Heart left ventricle (tissue), 16 donors: ENCODE results near the gene MCM3AP. TPM values are rescaled to one million over a fixed set of nuclear protein-coding genes. Genes with fewer than 3 reads are reported as not detected.

Source experiments
- ATAC-seq, 4 donors: fragments of 200-7000 bp; cut with Tn5 transposase; one replicate each; pipeline ENCODE4 v1.9.1; 2020 to 2022; ENCODE audit warnings: moderate library complexity in 4 of 4, mild to moderate bottlenecking in 3 of 4, moderate number of reproducible peaks in 1 of 4
- DNase-seq, 5 donors: peaks; one replicate each; pipeline ENCODE4 v3.0.0-alpha.2; 2020
- H3K27ac ChIP-seq, 12 donors: fragments of 200-600 bp; sonication (generic) in 4 of 12; one replicate each; pipeline versions ENCODE4 v1.5.0 to v1.8.0; 2016 to 2022; ENCODE audit warnings: mild to moderate bottlenecking in 2 of 12
- H3K27me3 ChIP-seq, 9 donors: fragments of 200-600 bp; sonication (generic) in 2 of 9; one replicate each; pipeline versions ENCODE4 v1.5.1 to v1.8.0; 2016 to 2022; ENCODE audit warnings: mild to moderate bottlenecking in 3 of 9
- H3K36me3 ChIP-seq, 9 donors: fragments of 200-600 bp; sonication (generic) in 2 of 9; one replicate each; pipeline versions ENCODE4 v1.5.0 to v1.8.0; 2018 to 2022; ENCODE audit warnings: mild to moderate bottlenecking in 2 of 9
- H3K4me1 ChIP-seq, 12 donors: fragments of 200-600 bp; sonication (generic) in 4 of 12; one replicate each; pipeline versions ENCODE4 v1.5.0 to v1.8.0; 2016 to 2022; ENCODE audit warnings: mild to moderate bottlenecking in 3 of 12
- H3K4me3 ChIP-seq, 12 donors: fragments of 200-600 bp; sonication (generic) in 4 of 12; one replicate each; pipeline versions ENCODE4 v1.5.0 to v1.8.0; 2017 to 2022; ENCODE audit warnings: mild to moderate bottlenecking in 9 of 12, moderate library complexity in 4 of 12
- H3K9me3 ChIP-seq, 12 donors: fragments of 200-600 bp; sonication (generic) in 4 of 12; one replicate each; pipeline versions ENCODE4 v1.5.0 to v1.8.0; 2016 to 2022; ENCODE audit warnings: mild to moderate bottlenecking in 1 of 12
- POLR2A ChIP-seq, 2 donors: fragments of 450-650 bp; IDR thresholded peaks; one replicate each; pipeline ENCODE4 v1.6.1; 2017; ENCODE audit warnings: antibody characterized with exemption in 2 of 2, mild to moderate bottlenecking in 2 of 2, moderate library complexity in 2 of 2
- WGBS, 4 donors: extraction: QIAGEN DNeasy Blood & Tissue Kit in 2 of 4; methylation state at CpG; one replicate each; pipeline versions ENCODE4 v1.1.5 to v1.1.7; 2013 to 2018; 5-methylcytosine and 5-hydroxymethylcytosine counted together
- intact Hi-C, 10 donors: fragments of 100-400 bp; cut with DNase I; formaldehyde crosslinking; loops; one replicate each; pipeline versions ENCODE4 v1.11.1 to v1.14.2; 2022
- polyA plus RNA-seq, 2 donors: library from polyadenylated mRNA; stranded (reverse); fragments of 200-250 nt; gene quantifications; one replicate each; pipeline ENCODE4 v1.2.3, GENCODE V29; 2013
- total RNA-seq, 9 donors: library from RNA; depleted of rRNA in 2 of 9; stranded (reverse); fragments of >200 nt in 2 of 9; fragmentation: NEBNext Ultra II Directional in 3 of 9; extraction: Animal tissue kit (Norgen Biotek cat#: 25700) in 3 of 9; gene quantifications; one replicate each; pipeline versions ENCODE4 v1.1.0 to v1.2.4, GENCODE V29; 2016 to 2023
- TF ChIP-seq, protein P1 (sequence below), 12 donors: fragments of 200-600 bp; sonication (generic) in 4 of 12; IDR thresholded peaks; one replicate each; pipeline versions ENCODE4 v1.5.0 to v1.8.0; 2018 to 2022; ENCODE audit warnings: antibody characterized with exemption in 12 of 12, mild to moderate bottlenecking in 5 of 12
- donor health status: ischemic (EF 13 %, LVEDD 7.1; RV severe dilation, severe dysfunction).
- donor health status: healthy with polysubstance abuse.
- donor health status: DM: no; HTN: yes; CAD: no.
- donor health status: DM: no; HTN: no; CAD: no.
- donor health status: ischemic (EF 25% LVEDD 6.9; RV normal size, moderate dysfunction).
- donor health status: ischemic (EF 25% LVEDD 5.7; RV mildly dilated, moderate dysfunction).
- donor health status: healthy.
- donor health status: DM: yes; HTN: yes; CAD: no.
- donor health status: ischemic (EF 35%, LVEDD 5.7; RV mildly dilated, moderate dysfunction).
- donor health status: nonischemic (EF 11% LVEDD 7.7; RV severe dilation, severe dysfunction).
- donor health status: DM: yes; HTN: yes; CAD: no.
- donor health status: PGD.
- donor health status: ischemic (EF 29% LVEDD 5.4; RV normal size, mild dysfunction).
- donor health status: nonischemic (EF 23%, LVEDD 6.1; RV moderate dilation, normal function).

Gene MCM3AP
- total and polyA plus RNA-seq, 11 donors, result 24.5 to 69.8 (median 55.3) TPM

DNA sequence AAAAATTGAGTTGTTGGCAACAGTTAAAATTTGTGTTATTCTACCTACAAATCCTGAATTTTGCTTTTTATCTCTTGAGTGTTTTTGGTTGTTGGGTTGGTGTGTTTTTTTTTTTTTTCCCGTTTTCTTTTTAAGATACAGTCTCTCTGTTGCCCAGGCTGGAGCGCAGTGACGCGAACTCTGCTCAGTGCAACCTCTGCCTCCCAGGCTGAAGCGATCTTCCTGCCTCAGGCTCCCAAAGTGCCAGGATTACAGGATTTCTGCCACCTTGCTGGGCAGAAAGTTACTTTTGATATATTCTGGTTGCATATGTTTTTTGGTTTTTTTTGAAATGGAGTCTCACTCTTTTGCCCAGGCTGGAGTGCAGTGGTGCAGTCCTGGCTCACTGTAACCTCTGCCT is 42.7 kb upstream of the MCM3AP start:
- intact Hi-C loops, result loop anchor here in 3 of 10 donors (10.0 kb wide), 3 partner anchors 93 to 683 kb away; partner anchors contain the start of gene PCBP3 (in 1 of the 3)
- TF ChIP-seq, protein P1, sequence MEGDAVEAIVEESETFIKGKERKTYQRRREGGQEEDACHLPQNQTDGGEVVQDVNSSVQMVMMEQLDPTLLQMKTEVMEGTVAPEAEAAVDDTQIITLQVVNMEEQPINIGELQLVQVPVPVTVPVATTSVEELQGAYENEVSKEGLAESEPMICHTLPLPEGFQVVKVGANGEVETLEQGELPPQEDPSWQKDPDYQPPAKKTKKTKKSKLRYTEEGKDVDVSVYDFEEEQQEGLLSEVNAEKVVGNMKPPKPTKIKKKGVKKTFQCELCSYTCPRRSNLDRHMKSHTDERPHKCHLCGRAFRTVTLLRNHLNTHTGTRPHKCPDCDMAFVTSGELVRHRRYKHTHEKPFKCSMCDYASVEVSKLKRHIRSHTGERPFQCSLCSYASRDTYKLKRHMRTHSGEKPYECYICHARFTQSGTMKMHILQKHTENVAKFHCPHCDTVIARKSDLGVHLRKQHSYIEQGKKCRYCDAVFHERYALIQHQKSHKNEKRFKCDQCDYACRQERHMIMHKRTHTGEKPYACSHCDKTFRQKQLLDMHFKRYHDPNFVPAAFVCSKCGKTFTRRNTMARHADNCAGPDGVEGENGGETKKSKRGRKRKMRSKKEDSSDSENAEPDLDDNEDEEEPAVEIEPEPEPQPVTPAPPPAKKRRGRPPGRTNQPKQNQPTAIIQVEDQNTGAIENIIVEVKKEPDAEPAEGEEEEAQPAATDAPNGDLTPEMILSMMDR (IDR thresholded peaks at IDR 0.05), result no peak
- no peak for TF ChIP-seq POLR2A (IDR thresholded peaks at IDR 0.05)
- H3K27ac ChIP-seq, result no peak overlapping the region
- peaks cover 0 to 60% (median 43%) of the 10 kb centered on the region in 9 donors for H3K36me3 ChIP-seq
- peaks cover 0 to 16% (median 7%) of the 10 kb centered on the region in 12 donors for H3K4me1 ChIP-seq
- ATAC-seq (no peak), DNase-seq (no peak)
- H3K9me3 ChIP-seq, result no peaks in the 10 kb centered on the region
- 77 to 87% (median 78%) methylated on average over 5 of the region's 5 CpGs for WGBS, 4 donors
- no peak overlapping the region for H3K4me3 ChIP-seq
- H3K27me3 ChIP-seq, result no peaks in the 10 kb centered on the region

DNA sequence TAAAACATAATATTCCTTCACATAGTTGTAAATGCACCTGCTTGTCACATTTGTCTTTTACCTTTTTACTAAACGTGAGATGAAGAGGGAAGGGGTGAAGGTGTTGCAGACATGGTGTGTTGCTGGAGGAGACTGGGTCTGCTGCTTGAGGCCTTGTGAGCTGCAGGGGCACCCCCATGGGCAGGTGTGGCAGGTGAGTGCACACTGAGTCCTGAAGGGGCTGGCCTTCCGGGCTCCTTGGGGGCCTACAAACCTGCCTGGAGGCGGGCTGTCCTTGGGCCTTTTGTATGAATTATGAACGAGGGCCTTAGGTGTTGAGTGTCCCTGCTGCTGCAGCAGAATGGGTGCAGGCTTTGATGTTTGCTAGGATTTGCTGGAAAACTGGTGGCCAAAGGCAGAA is 42.3 kb upstream of the MCM3AP start:
- no peak overlapping the region for H3K4me3 ChIP-seq
- intact Hi-C loops, result loop anchor here in 3 of 10 donors (10.0 kb wide), 3 partner anchors 93 to 683 kb away; partner anchors contain the start of gene PCBP3 (in 1 of the 3)
- H3K9me3 ChIP-seq, result no peaks in the 10 kb centered on the region
- TF ChIP-seq, protein P1 (IDR thresholded peaks at IDR 0.05), result no peak
- no peak for TF ChIP-seq POLR2A (IDR thresholded peaks at IDR 0.05)
- WGBS, 4 donors, result 70 to 97% (median 83%) methylated on average over 4 of the region's 4 CpGs
- peaks cover 3 to 20% (median 12%) of the 10 kb centered on the region in 12 donors for H3K4me1 ChIP-seq
- DNase-seq (no peak), ATAC-seq (no peak)
- peaks cover 0 to 57% (median 43%) of the 10 kb centered on the region in 9 donors for H3K36me3 ChIP-seq
- no peaks in the 10 kb centered on the region for H3K27me3 ChIP-seq
- H3K27ac ChIP-seq, result no peak overlapping the region

DNA sequence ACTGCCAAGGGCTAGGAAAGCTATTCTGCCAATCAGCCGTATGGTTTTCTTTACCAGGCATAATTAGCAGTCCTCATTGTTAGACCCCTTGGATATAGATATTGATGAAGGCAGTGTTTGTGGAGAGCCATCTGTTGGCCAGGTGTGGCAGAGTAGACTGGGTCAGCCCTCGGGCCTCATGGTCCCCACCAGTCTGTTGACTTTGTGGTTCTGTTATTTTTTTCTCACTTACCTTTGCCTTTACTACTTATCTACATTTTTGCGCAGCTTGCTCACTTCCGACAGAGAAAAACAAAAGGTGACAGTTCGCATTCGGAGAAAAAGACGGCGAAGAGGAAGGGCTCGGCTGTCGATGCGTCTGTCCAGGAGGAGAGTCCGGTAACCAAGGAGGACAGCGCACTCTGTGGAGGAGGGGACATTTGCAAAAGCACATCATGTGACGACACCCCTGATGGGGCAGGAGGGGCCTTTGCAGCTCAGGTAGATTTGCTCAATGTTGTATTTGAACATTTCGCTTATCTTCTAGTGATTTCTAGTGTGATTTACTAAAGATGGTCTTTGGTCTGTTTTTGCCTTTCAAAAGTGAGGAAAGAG is 40.8 kb upstream of the MCM3AP start:
- Histone ChIP-seq H3K27ac (peak overlapping the region in 3 of 12 donors; percentile 98 to 100 (median 100)), H3K4me1 (peaks cover 4 to 29% (median 19%) of the 10 kb centered on the region in 12 donors), H3K9me3 (no peaks in the 10 kb centered on the region), H3K36me3 (peaks cover 0 to 43% (median 31%) of the 10 kb centered on the region in 9 donors), H3K4me3 (no peak overlapping the region), H3K27me3 (no peaks in the 10 kb centered on the region)
- TF ChIP-seq, protein P1 (IDR thresholded peaks at IDR 0.05), result no peak
- TF ChIP-seq POLR2A (IDR thresholded peaks at IDR 0.05), result no peak
- ATAC-seq, result no peak
- intact Hi-C loops, result loop anchor here in 3 of 10 donors (10.0 kb wide), 3 partner anchors 91 to 681 kb away; partner anchors contain the start of gene PCBP3 (in 1 of the 3)
- DNase-seq, result no peak
- 95 to 96% (median 95%) methylated on average over 15 of the region's 15 CpGs for WGBS, 4 donors
